ENCODE measurements around the gene UBL4B.

GRCh38 chr1:110130989-110131388, 18.7 kb downstream of the UBL4B start:
- TF ChIP-seq YY1 (IDR thresholded peaks at IDR 0.05; ENCODE audit: insufficient read depth, insufficient read length): no peak
- no peak for TF ChIP-seq ZNF274 (IDR thresholded peaks at IDR 0.05; ENCODE audit: low read depth, low read length)
- no peak for TF ChIP-seq SUZ12 (IDR thresholded peaks at IDR 0.05; ENCODE audit: extremely low read depth, insufficient read depth, insufficient read length)

All from NT2/D1 (cell line).